HS-27A (cell line): ENCODE results near the gene RRM2.

Experiments used
- DNase-seq: peaks from one replicate; pipeline ENCODE4 v3.0.0-alpha.2; 2012; ENCODE audit warnings: low read depth, missing footprints

Gene RRM2

DNA sequence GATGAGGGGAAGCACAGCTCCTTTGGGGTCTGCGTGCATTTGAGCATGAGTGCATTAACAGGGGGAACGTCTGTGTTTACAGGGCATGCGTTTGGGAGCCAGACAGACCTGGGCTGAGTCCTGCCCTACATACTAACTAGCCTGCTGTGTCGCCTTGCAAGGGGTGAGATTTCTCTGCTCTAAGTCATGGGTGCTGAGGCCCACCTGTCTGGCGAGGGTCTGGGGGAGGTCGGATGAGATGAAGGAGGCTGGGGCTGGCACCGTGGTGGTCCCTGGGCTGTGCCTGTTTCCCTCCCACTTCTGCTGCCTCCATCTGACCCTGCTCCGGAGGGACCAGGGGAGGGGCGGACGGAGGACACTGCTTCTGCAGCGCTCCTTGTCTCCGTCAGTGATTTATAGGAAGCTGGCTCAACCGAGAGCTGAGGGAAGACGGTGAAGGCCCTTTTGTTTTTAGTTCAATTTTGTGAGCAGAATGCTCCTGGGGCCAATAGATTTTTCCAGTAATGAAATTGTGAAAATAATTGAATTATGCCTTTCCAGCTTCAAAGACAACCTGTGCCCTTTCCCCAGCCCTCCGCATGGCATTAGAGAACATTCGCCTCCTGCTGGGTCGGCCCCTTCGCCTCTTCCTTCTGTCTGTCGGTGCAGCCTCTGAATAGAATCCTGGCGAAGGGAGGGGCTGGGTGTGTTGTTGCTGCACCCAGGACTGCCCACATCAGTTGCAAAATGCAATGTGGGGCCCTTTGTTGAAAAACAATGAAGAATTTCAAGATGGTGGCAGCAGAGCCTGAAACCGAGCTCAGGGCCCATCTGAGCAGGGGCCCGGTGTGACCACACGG lies 49.7 kb downstream of the RRM2 start:
- DNase-seq, result no peak

DNA sequence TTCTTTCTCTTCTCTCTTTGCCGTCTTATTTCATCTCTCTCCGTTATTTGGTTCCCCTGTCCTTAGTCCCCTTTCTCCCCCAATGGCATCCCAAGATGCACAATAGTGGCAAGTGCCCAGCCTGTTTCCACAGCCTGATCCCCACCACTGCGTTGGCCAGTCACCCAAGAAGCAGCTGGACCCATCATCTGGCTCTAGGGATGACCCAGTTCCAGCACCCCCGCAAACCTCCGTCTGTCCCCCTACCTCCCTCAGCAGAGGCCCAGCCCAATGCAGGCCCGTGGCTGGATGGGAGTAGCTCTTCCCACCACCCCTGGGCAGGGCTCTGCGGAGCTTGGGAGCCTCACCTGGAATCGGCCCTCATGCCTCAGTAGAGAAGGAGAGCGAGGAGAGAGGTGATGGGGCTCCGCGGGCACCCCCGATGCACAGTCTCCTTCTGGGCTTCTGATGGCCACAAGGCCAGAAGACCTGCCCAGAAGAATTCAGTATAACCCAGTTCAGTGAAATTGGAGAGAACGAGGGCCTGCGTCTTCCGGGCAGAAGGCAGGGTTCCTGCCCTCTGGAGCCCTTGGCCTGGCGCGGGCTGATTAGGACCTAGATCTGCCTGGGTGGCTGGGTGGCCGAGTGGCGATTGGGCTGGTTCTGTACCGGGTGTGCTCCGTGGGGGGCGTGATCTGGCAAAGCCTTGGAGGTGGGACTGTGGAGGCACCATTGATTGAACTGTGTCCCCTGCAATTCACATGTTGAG lies 50.9 kb downstream of the RRM2 start:
- no peak for DNase-seq

DNA sequence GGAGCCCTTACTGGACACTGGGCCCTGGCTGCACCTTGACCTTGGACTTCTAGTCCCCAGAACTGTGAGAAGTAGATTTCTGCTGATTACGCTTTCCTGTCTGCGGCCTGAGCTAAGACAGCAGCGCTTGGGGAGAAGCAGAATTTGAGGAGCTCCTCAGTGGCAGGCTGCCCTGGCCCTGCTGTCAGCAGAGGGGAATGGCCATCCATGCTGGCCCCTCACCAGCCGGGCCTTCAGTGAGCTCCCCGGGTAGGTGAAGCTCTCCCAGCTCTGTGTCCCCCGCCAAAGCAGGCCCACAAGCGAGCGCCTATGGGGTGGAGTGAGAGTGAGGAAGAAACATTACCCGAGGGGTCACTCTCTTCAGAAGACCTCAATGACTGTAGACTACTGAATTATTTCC lies 51.6 kb downstream of the RRM2 start:
- no peak for DNase-seq

DNA sequence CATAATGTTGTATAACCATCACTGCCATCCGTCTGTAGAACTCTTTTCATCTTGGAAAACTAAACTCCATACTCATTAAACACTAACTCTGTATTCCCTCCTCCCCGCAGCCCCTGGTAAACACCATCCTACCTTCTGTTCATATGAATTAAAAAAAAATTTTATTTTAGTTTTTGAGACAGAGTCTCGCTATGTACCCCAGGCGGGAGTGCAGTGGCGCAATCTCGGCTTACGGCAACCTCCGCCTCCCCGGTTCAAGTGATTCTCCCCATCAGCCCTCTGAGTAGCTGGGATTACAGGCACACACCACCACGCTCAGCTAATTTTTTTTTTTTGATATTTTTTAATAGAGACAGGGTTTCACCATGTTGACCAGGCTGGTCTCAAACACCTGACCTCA lies 52.9 kb downstream of the RRM2 start:
- DNase-seq, result no peak

DNA sequence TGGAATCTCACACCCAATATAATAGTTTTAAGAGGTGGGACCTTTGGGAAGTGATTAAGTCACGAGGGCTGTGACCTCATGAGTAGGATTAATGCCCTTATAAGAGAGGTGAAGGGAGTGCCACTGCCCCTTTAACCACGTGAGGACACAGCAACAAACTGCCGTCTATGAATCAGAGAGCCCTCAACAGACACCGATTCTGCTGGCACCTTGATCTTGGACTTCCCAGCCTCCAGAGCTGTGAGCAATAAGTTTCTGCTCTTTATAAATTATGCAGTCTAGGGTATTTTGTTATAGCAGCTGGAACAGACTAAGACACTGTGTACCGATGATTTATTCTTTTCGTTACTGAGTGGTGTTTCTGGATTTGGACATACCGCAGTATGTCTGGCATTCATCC lies 56.2 kb downstream of the RRM2 start:
- DNase-seq, result no peak

DNA sequence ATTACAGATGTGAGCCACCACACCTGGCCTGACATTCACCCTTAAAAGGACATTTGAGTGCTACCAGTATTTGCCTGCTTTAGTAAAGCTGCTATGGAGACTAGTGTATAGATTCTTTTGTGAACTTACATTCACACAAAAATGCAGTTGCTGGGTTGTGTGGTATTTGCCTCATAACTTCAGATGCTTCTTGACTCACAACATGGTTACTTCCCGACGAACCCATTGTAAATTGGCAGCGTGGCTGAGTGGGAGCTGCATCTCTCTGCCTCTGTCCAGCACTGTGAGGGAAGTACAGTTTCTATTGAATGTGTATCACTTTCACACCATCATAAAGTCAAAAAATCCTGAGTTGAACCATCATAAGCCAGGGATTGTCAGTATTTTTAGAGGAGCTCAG lies 56.9 kb downstream of the RRM2 start:
- DNase-seq, result no peak

DNA sequence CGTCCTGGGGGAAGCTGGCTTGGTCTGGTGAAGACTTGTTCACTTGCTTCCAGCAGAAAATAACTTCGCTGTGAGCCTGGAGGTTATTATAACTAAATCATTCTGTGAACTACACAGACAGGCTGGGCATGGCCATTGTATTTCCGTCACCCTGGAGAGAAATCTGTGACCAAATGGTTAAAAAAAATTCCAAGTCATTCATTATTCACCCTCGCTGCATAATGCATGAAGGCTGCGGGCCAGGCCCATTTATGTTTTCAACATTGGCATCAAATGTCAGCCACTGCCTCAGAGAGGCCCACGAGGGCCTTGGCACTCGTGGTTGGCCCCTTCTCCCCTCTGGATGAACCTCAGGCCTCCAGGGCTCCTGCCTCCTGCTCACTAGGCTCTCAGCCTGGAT lies 57.7 kb downstream of the RRM2 start:
- DNase-seq, result no peak
